Measurements from ENCODE around the gene EVL. TPM values are rescaled to one million over a fixed set of nuclear protein-coding genes. Genes with fewer than 3 reads are reported as not detected.
"Not testable (repeated sequence)": the region's sequence is repeated elsewhere in the genome, so short reads cannot be mapped to it uniquely, and the experiment has no call there.

Gene EVL
- total RNA-seq, 1 donor from 2014 or later, result 98.9 TPM

GRCh38 chr14:100020629-100021028 is 44.6 kb upstream of the EVL start:
- peaks cover 86% of the 10 kb centered on the region for H3K4me1 Mint-ChIP-seq (ENCODE audit: low read depth)
- H3K27me3 Mint-ChIP-seq (ENCODE audit: low read depth), result no peaks in the 10 kb centered on the region
- DNase-seq (ENCODE audit: low spot score), result no peak
- no peak for TF ChIP-seq CTCF (IDR thresholded peaks at IDR 0.05)
- H3K36me3 Mint-ChIP-seq (ENCODE audit: low read depth), result no peaks in the 10 kb centered on the region
- H3K27ac Mint-ChIP-seq (ENCODE audit: unreplicated experiment), result peak overlapping the region; percentile 79
- H3K4me3 Mint-ChIP-seq (ENCODE audit: unreplicated experiment), result peak overlapping the region; percentile 26
- H3K9me3 Mint-ChIP-seq (ENCODE audit: low read depth), result no peaks in the 10 kb centered on the region

- H3K4me1 Mint-ChIP-seq (ENCODE audit: low read depth), result peaks cover 94% of the 10 kb centered on the region
- no peaks in the 10 kb centered on the region for H3K9me3 Mint-ChIP-seq (ENCODE audit: low read depth)
- no peak overlapping the region for H3K4me3 Mint-ChIP-seq (ENCODE audit: unreplicated experiment)
- TF ChIP-seq CTCF (IDR thresholded peaks at IDR 0.05), result no peak
- peak overlapping the region; percentile 65 for H3K27ac Mint-ChIP-seq (ENCODE audit: unreplicated experiment)
- DNase-seq (ENCODE audit: low spot score), result no peak
- H3K36me3 Mint-ChIP-seq (ENCODE audit: low read depth), result no peaks in the 10 kb centered on the region
- no peaks in the 10 kb centered on the region for H3K27me3 Mint-ChIP-seq (ENCODE audit: low read depth)
Measured at GRCh38 chr14:100022772-100023451, 42.3 kb upstream of the EVL start.

GRCh38 chr14:100025111-100025510 is 40.1 kb upstream of the EVL start:
- H3K27ac Mint-ChIP-seq (ENCODE audit: unreplicated experiment), result peak overlapping the region; percentile 94
- no peaks in the 10 kb centered on the region for H3K9me3 Mint-ChIP-seq (ENCODE audit: low read depth)
- peaks cover 94% of the 10 kb centered on the region for H3K4me1 Mint-ChIP-seq (ENCODE audit: low read depth)
- DNase-seq (ENCODE audit: low spot score), result no peak
- no peaks in the 10 kb centered on the region for H3K36me3 Mint-ChIP-seq (ENCODE audit: low read depth)
- peak; percentile 52 for TF ChIP-seq CTCF (IDR thresholded peaks at IDR 0.05)
- no peak overlapping the region for H3K4me3 Mint-ChIP-seq (ENCODE audit: unreplicated experiment)
- H3K27me3 Mint-ChIP-seq (ENCODE audit: low read depth), result no peaks in the 10 kb centered on the region

- no peaks in the 10 kb centered on the region for H3K27me3 Mint-ChIP-seq (ENCODE audit: low read depth)
- no peak for DNase-seq (ENCODE audit: low spot score)
- H3K4me1 Mint-ChIP-seq (ENCODE audit: low read depth), result peaks cover 94% of the 10 kb centered on the region
- H3K4me3 Mint-ChIP-seq (ENCODE audit: unreplicated experiment), result no peak overlapping the region
- H3K36me3 Mint-ChIP-seq (ENCODE audit: low read depth), result no peaks in the 10 kb centered on the region
- H3K27ac Mint-ChIP-seq (ENCODE audit: unreplicated experiment), result peak overlapping the region; percentile 90
- TF ChIP-seq CTCF (IDR thresholded peaks at IDR 0.05), result no peak
- H3K9me3 Mint-ChIP-seq (ENCODE audit: low read depth), result no peaks in the 10 kb centered on the region
Measured at GRCh38 chr14:100027771-100028490, 37.3 kb upstream of the EVL start.

GRCh38 chr14:100028990-100029677 is 36.1 kb upstream of the EVL start:
- H3K36me3 Mint-ChIP-seq (ENCODE audit: low read depth), result no peaks in the 10 kb centered on the region
- no peak for DNase-seq (ENCODE audit: low spot score)
- peak overlapping the region; percentile 90 for H3K27ac Mint-ChIP-seq (ENCODE audit: unreplicated experiment)
- peak; percentile 58 for TF ChIP-seq CTCF (IDR thresholded peaks at IDR 0.05)
- no peaks in the 10 kb centered on the region for H3K27me3 Mint-ChIP-seq (ENCODE audit: low read depth)
- H3K9me3 Mint-ChIP-seq (ENCODE audit: low read depth), result no peaks in the 10 kb centered on the region
- no peak overlapping the region for H3K4me3 Mint-ChIP-seq (ENCODE audit: unreplicated experiment)
- H3K4me1 Mint-ChIP-seq (ENCODE audit: low read depth), result peaks cover 95% of the 10 kb centered on the region

- H3K27me3 Mint-ChIP-seq (ENCODE audit: low read depth); H3K36me3 Mint-ChIP-seq (ENCODE audit: low read depth); H3K4me3 Mint-ChIP-seq (ENCODE audit: unreplicated experiment); DNase-seq (ENCODE audit: low spot score); H3K9me3 Mint-ChIP-seq (ENCODE audit: low read depth): not testable (repeated sequence)
- Mint-ChIP-seq H3K4me1 (ENCODE audit: low read depth) (peaks cover 95% of the 10 kb centered on the region), H3K27ac (ENCODE audit: unreplicated experiment) (peak overlapping the region; percentile 100)
Measured at GRCh38 chr14:100030006-100030405, 35.2 kb upstream of the EVL start.

Measured in chondrocyte (in vitro differentiated cells).